DOHH2 (cell line): ENCODE data around the gene KCTD16.

Experiments used
- H3F3A ChIP-seq: fragments of 200-600 bp; sonication (generic), shearing (Covaris generic); 2 replicates; pipeline ENCODE4 v1.6.0; 2016; ENCODE audit warnings: antibody characterized with exemption, mild to moderate bottlenecking; ENCODE audit not compliant: control insufficient read depth, insufficient read depth
- H3K27ac ChIP-seq: fragments of 200-600 bp; sonication (generic); 2 replicates; pipeline ENCODE4 v1.5.1; 2014; ENCODE audit warnings: low read depth, mild to moderate bottlenecking, low read length, moderate library complexity
- H3K27me3 ChIP-seq: fragments of 200-600 bp; sonication (generic); 2 replicates; pipeline ENCODE4 v1.6.1; 2014; ENCODE audit warnings: mild to moderate bottlenecking, low read length, mixed read lengths; ENCODE audit not compliant: control insufficient read depth
- H3K36me3 ChIP-seq: fragments of 200-600 bp; sonication (generic); 2 replicates; pipeline ENCODE4 v1.6.1; 2014; ENCODE audit warnings: mild to moderate bottlenecking, low read length, moderate library complexity, mixed read lengths; ENCODE audit not compliant: control insufficient read depth
- H3K4me1 ChIP-seq: fragments of 200-600 bp; sonication (generic); 2 replicates; pipeline ENCODE4 v1.6.1; 2014; ENCODE audit warnings: mild to moderate bottlenecking, low read length, mixed read lengths; ENCODE audit not compliant: control insufficient read depth
- H3K4me2 ChIP-seq: fragments of 200-600 bp; sonication (generic); 2 replicates; pipeline ENCODE4 v1.6.0; 2014; ENCODE audit warnings: mild to moderate bottlenecking, low read length, moderate library complexity
- H3K4me3 ChIP-seq: fragments of 200-600 bp; sonication (generic); 2 replicates; pipeline ENCODE4 v1.5.1; 2014; ENCODE audit warnings: mild to moderate bottlenecking, low read length, mixed read lengths
- H3K79me2 ChIP-seq: fragments of 200-600 bp; sonication (generic); 2 replicates; pipeline ENCODE4 v1.6.1; 2014; ENCODE audit warnings: mild to moderate bottlenecking, low read length, mixed read lengths; ENCODE audit not compliant: control insufficient read depth
- H3K9me2 ChIP-seq: fragments of 200-600 bp; sonication (generic); replicated peaks from 2 replicates; pipeline ENCODE4 v1.6.1; 2014; ENCODE audit warnings: mild to moderate bottlenecking, low read length, mixed read lengths; ENCODE audit not compliant: control insufficient read depth
- H3K9me3 ChIP-seq: fragments of 200-600 bp; sonication (generic); 2 replicates; pipeline ENCODE4 v1.6.1; 2014; ENCODE audit warnings: antibody characterized with exemption, low read length, mixed read lengths; ENCODE audit not compliant: control insufficient read depth, insufficient read depth
- H4K20me1 ChIP-seq: fragments of 200-600 bp; sonication (generic); 2 replicates; pipeline ENCODE4 v1.6.0; 2014; ENCODE audit warnings: low read depth, mild to moderate bottlenecking, antibody characterized with exemption, low read length, moderate library complexity; ENCODE audit not compliant: control insufficient read depth, insufficient read depth
- EZH2phosphoT487 ChIP-seq: fragments of 200-600 bp; sonication (generic); IDR thresholded peaks from 2 replicates; pipeline ENCODE4 v1.6.1; 2017; ENCODE audit warnings: borderline replicate concordance, mild to moderate bottlenecking, antibody characterized with exemption, low read length, moderate library complexity, mixed read lengths
- TF ChIP-seq, protein P1 (sequence below): fragments of 200-600 bp; sonication (generic); IDR thresholded peaks from one replicate; pipeline ENCODE4 v1.5.1; 2014; ENCODE audit warnings: antibody characterized with exemption, mild to moderate bottlenecking, low read depth, low read length; ENCODE audit not compliant: poor library complexity, severe bottlenecking

The KCTD16 gene

DNA sequence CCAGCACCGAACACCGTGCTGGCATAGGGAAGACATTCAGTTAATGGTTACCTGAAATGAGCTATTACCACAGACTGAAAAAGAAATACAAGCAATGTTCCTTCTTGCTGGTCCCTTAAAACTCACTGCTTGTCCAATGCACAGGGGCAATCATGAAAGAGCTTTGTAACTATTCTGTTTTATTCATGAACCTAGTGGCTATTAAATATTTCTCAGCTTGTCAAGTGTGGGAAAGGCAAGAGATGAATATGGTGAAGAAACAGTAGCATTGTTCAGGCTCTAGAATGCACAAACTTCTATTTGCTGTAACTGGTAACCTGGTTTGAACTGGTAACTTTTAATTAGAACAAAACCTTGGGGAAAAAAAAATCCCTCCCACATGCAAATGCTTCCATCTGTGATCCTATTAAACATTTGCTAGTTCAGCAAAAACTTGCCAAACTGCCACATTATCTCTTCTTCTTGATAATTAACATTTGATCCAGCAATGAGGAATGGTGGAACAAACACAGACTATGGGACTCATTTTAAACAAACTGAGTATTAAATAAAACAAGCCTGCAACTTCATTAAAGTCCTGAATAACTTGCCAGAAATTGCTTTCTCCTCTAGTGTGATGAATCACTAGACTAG, 36.4 kb upstream of the KCTD16 start:
- H3F3A ChIP-seq = no peaks in the 10 kb centered on the region
- H3K27ac ChIP-seq = no peak overlapping the region
- H3K36me3 ChIP-seq = no peaks in the 10 kb centered on the region
- H3K4me3 ChIP-seq = no peak overlapping the region
- H3K27me3 ChIP-seq = no peaks in the 10 kb centered on the region
- H3K4me1 ChIP-seq = no peaks in the 10 kb centered on the region
- H3K9me2 ChIP-seq = no peaks in the 10 kb centered on the region
- H3K4me2 ChIP-seq = no peak overlapping the region
- TF ChIP-seq, protein P1, sequence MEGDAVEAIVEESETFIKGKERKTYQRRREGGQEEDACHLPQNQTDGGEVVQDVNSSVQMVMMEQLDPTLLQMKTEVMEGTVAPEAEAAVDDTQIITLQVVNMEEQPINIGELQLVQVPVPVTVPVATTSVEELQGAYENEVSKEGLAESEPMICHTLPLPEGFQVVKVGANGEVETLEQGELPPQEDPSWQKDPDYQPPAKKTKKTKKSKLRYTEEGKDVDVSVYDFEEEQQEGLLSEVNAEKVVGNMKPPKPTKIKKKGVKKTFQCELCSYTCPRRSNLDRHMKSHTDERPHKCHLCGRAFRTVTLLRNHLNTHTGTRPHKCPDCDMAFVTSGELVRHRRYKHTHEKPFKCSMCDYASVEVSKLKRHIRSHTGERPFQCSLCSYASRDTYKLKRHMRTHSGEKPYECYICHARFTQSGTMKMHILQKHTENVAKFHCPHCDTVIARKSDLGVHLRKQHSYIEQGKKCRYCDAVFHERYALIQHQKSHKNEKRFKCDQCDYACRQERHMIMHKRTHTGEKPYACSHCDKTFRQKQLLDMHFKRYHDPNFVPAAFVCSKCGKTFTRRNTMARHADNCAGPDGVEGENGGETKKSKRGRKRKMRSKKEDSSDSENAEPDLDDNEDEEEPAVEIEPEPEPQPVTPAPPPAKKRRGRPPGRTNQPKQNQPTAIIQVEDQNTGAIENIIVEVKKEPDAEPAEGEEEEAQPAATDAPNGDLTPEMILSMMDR = no peak
- TF ChIP-seq EZH2phosphoT487 = no peak
- H3K9me3 ChIP-seq = no peaks in the 10 kb centered on the region
- H3K79me2 ChIP-seq = no peaks in the 10 kb centered on the region
- no peaks in the 10 kb centered on the region for H4K20me1 ChIP-seq

- Histone ChIP-seq H3K9me3 (no peaks in the 10 kb centered on the region), H3K4me1 (no peaks in the 10 kb centered on the region), H3K9me2 (no peaks in the 10 kb centered on the region), H3K27me3 (no peaks in the 10 kb centered on the region), H3F3A (no peaks in the 10 kb centered on the region), H3K4me3 (no peak overlapping the region), H3K27ac (no peak overlapping the region), H3K4me2 (no peak overlapping the region), H3K36me3 (no peaks in the 10 kb centered on the region), H3K79me2 (no peaks in the 10 kb centered on the region), H4K20me1 (no peaks in the 10 kb centered on the region)
- TF ChIP-seq EZH2phosphoT487 = no peak
- TF ChIP-seq, protein P1 = no peak
Observed at GRCh38 chr5:144135113-144135762, 35.4 kb upstream of the KCTD16 start.

- Histone ChIP-seq H3K4me2 (no peak overlapping the region), H3K9me3 (no peaks in the 10 kb centered on the region), H3K36me3 (no peaks in the 10 kb centered on the region), H3K4me1 (peaks cover 17% of the 10 kb centered on the region), H3K27ac (no peak overlapping the region), H4K20me1 (no peaks in the 10 kb centered on the region), H3K79me2 (no peaks in the 10 kb centered on the region), H3K27me3 (no peaks in the 10 kb centered on the region), H3F3A (no peaks in the 10 kb centered on the region), H3K4me3 (no peak overlapping the region), H3K9me2 (no peaks in the 10 kb centered on the region)
- TF ChIP-seq, protein P1 = no peak
- TF ChIP-seq EZH2phosphoT487 = no peak
Observed at GRCh38 chr5:144139586-144139985, 31.1 kb upstream of the KCTD16 start.
